IMR-90 (cell line): ENCODE results near the gene PRKN. TPM values are rescaled to one million over a fixed set of nuclear protein-coding genes. Genes with fewer than 3 reads are reported as not detected.

Experiments
- ATAC-seq: fragments of 200-7000 bp; cut with Tn5 transposase; 2 replicates; pipeline ENCODE4 v1.9.1; 2020; ENCODE audit warnings: low read depth, mild to moderate bottlenecking, moderate library complexity
- BruUV-seq: library from RNA; stranded (reverse); fragments of 400-500 nt; replicated peaks from 2 replicates; lab custom pipeline; 2021; lab: Mats Ljungman, UMichigan
- CTCF ChIA-PET: fragments of 300-600 bp; formaldehyde crosslinking; extraction: SDS; loops from one replicate; lab custom pipeline; 2021; ENCODE audit warnings: antibody characterized with exemption; lab: Yijun Ruan, JAX
- POLR2A ChIA-PET: fragments of 300-600 bp; sonication (Branson Sonifier 250); formaldehyde crosslinking; loops from one replicate; lab custom pipeline; 2022; ENCODE audit warnings: antibody characterized with exemption; ENCODE audit not compliant: unreplicated experiment; lab: Charles Lee
- DNase-seq: peaks from one replicate; pipeline ENCODE4 v3.0.0; 2013
- H2AFZ ChIP-seq: replicated peaks from 2 replicates; pipeline ENCODE3; 2013; ENCODE audit warnings: low read length, mild to moderate bottlenecking; ENCODE audit not compliant: poor library complexity
- H2AK5ac ChIP-seq: 2 replicates; pipeline ENCODE4 v1.6.1; 2013; ENCODE audit warnings: low read depth, low read length, inconsistent platforms
- H2AK9ac ChIP-seq: replicated peaks from 2 replicates; pipeline ENCODE3; 2013; ENCODE audit warnings: mild to moderate bottlenecking, low read depth, low read length, moderate library complexity; ENCODE audit not compliant: poor library complexity
- H2BK120ac ChIP-seq: 2 replicates; pipeline ENCODE4 v1.6.1; 2013; ENCODE audit warnings: low read depth, low read length, inconsistent platforms
- H2BK15ac ChIP-seq: 3 replicates; pipeline ENCODE4 v1.6.1; 2013; ENCODE audit warnings: low read depth, low read length, inconsistent platforms
- H2BK20ac ChIP-seq: 2 replicates; pipeline ENCODE4 v1.6.1; 2013; ENCODE audit warnings: low read depth, mild to moderate bottlenecking, inconsistent platforms, low read length, moderate library complexity
- H2BK5ac ChIP-seq: 2 replicates; pipeline ENCODE4 v1.6.1; 2013; ENCODE audit warnings: mild to moderate bottlenecking, low read depth, low read length, inconsistent platforms; ENCODE audit not compliant: poor library complexity, severe bottlenecking
- H3K14ac ChIP-seq: replicated peaks from 2 replicates; pipeline ENCODE4 v1.6.1; 2013; ENCODE audit warnings: low read depth, low read length, inconsistent platforms
- H3K18ac ChIP-seq: 2 replicates; pipeline ENCODE4 v1.6.1; 2013; ENCODE audit warnings: low read depth, low read length, control low read depth
- H3K23ac ChIP-seq: 2 replicates; pipeline ENCODE4 v1.6.1; 2013; ENCODE audit warnings: low read depth, low read length, inconsistent platforms
- H3K27ac ChIP-seq: 2 replicates; pipeline ENCODE4 v1.5.1; 2013; ENCODE audit warnings: mild to moderate bottlenecking, control low read depth, low read length; ENCODE audit not compliant: insufficient read depth
- H3K27me3 ChIP-seq: 2 replicates; pipeline ENCODE4 v1.6.1; 2013; ENCODE audit warnings: low read length; ENCODE audit not compliant: control insufficient read depth, insufficient read depth
- H3K36me3 ChIP-seq: 2 replicates; pipeline ENCODE4 v1.6.1; 2013; ENCODE audit warnings: low read length, mixed read lengths; ENCODE audit not compliant: control insufficient read depth, insufficient read depth
- H3K4ac ChIP-seq: 2 replicates; pipeline ENCODE4 v1.6.1; 2013; ENCODE audit warnings: low read depth, low read length, inconsistent platforms
- H3K4me1 ChIP-seq: 2 replicates; pipeline ENCODE4 v1.6.1; 2013; ENCODE audit warnings: low read length, mixed read lengths; ENCODE audit not compliant: control insufficient read depth, insufficient read depth
- H3K4me2 ChIP-seq: 2 replicates; pipeline ENCODE4 v1.6.1; 2013; ENCODE audit warnings: low read depth, mild to moderate bottlenecking, control low read depth, low read length, moderate library complexity
- H3K4me3 ChIP-seq: 2 replicates; pipeline ENCODE4 v1.5.1; 2013; ENCODE audit warnings: low read depth, mild to moderate bottlenecking, control low read depth, low read length, moderate library complexity; ENCODE audit not compliant: insufficient read depth
- H3K56ac ChIP-seq: 2 replicates; pipeline ENCODE4 v1.6.1; 2013; ENCODE audit warnings: low read length, inconsistent platforms; ENCODE audit not compliant: insufficient read depth; ENCODE audit errors: extremely low read depth
- H3K79me1 ChIP-seq, 2 experiments: 2 replicates each; pipeline ENCODE4 v1.6.1; 2013; ENCODE audit warnings: low read length in 2 of 2, inconsistent platforms in 1 of 2, low read depth in 1 of 2
- H3K9ac ChIP-seq: 2 replicates; pipeline ENCODE4 v1.6.1; 2013; ENCODE audit warnings: low read depth, low read length, control low read depth
- H3K9me1 ChIP-seq: 2 replicates; pipeline ENCODE4 v1.6.1; 2013; ENCODE audit warnings: low read length, inconsistent platforms; ENCODE audit not compliant: insufficient read depth
- H3K9me3 ChIP-seq: 2 replicates; pipeline ENCODE4 v1.6.1; 2013; ENCODE audit warnings: low read length; ENCODE audit not compliant: control insufficient read depth, insufficient read depth
- H4K20me1 ChIP-seq: 2 replicates; pipeline ENCODE4 v1.6.1; 2013; ENCODE audit warnings: low read length, inconsistent platforms; ENCODE audit not compliant: insufficient read depth
- H4K5ac ChIP-seq: 2 replicates; pipeline ENCODE4 v1.6.1; 2013; ENCODE audit warnings: mild to moderate bottlenecking, low read depth, low read length, control low read depth
- H4K8ac ChIP-seq, 2 experiments: 2 replicates each; pipeline ENCODE4 v1.6.1; 2013; ENCODE audit warnings: low read depth in 2 of 2, low read length in 2 of 2, control low read depth in 1 of 2, inconsistent platforms in 1 of 2
- H4K91ac ChIP-seq: 2 replicates; pipeline ENCODE4 v1.6.1; 2013; ENCODE audit warnings: low read depth, low read length, inconsistent platforms; ENCODE audit not compliant: insufficient read depth
- MAZ ChIP-seq: IDR thresholded peaks from 2 replicates; pipeline ENCODE4 v1.6.1; 2012; ENCODE audit warnings: low read depth, mild to moderate bottlenecking, low read length, improper control_type of control experiment, moderate library complexity, borderline replicate concordance
- WGBS, 2 experiments: methylation state at CpG; one replicate each; pipeline versions ENCODE4 v1.1.5 to v1.1.7; 2013; ENCODE audit warnings: missing lambda C conversion rate in 2 of 2; ENCODE audit not compliant: insufficient read length in 1 of 2; ENCODE audit errors: extremely low coverage in 2 of 2; 5-methylcytosine and 5-hydroxymethylcytosine counted together
- dilution Hi-C: fragments of 300-500 bp; cut with HindIII; formaldehyde crosslinking; loops from one replicate; pipeline ENCODE4 v1.14.3; 2018; ENCODE audit warnings: low sequenced_read_pairs; ENCODE audit not compliant: unreplicated experiment
- in situ Hi-C: fragments of 300-500 bp; cut with MboI; formaldehyde crosslinking; loops from 3 replicates; pipeline ENCODE4 v1.14.3; 2019; ENCODE audit warnings: low sequenced_read_pairs, inconsistent platforms, mixed read lengths
- intact Hi-C: fragments of 100-400 bp; cut with micrococcal nuclease; formaldehyde crosslinking; loops from 2 replicates; pipeline ENCODE4 v1.10.0; 2022
- polyA plus RNA-seq, 3 experiments: library from polyadenylated mRNA; depleted of rRNA; stranded (reverse); fragments of >200 nt; gene quantifications; 2 replicates each; pipeline ENCODE4 v1.2.3, GENCODE V29; 2012; ENCODE audit warnings: low replicate concordance in 1 of 3
- total RNA-seq: library from RNA; depleted of rRNA; stranded (reverse); fragments of >200 nt; gene quantifications from 2 replicates; pipeline ENCODE4 v1.2.3, GENCODE V29; 2012

Gene PRKN
- total and polyA plus RNA-seq, 2 of the 4 experiments (the other 2 are of a cell fraction) = 0.15 to 0.18 TPM

- H3K23ac ChIP-seq = no peak overlapping the region
- no peak overlapping the region for H4K8ac ChIP-seq
- no peak overlapping the region for H3K56ac ChIP-seq
- H3K4me1 ChIP-seq = no peaks in the 10 kb centered on the region
- DNase-seq (no peak), ATAC-seq (no peak)
- no peak overlapping the region for H2BK15ac ChIP-seq
- no peak overlapping the region for H2AFZ ChIP-seq
- no peak overlapping the region for H2AK9ac ChIP-seq
- no peaks in the 10 kb centered on the region for H4K20me1 ChIP-seq
- ChIA-PET CTCF (no interaction called here), POLR2A (no interaction called here)
- dilution Hi-C loops (no loop called here), intact Hi-C loops (no loop called here), in situ Hi-C loops (no loop called here)
- no peaks in the 10 kb centered on the region for H3K36me3 ChIP-seq
- no peak overlapping the region for H4K5ac ChIP-seq
- no peak for TF ChIP-seq MAZ
- H2BK5ac ChIP-seq = no peak overlapping the region
- no peak overlapping the region for H4K91ac ChIP-seq
- H3K9ac ChIP-seq = no peak overlapping the region
- no peak overlapping the region for H3K4ac ChIP-seq
- no peak overlapping the region for H3K14ac ChIP-seq
- no CpG with 5 or more reads among the region's 6 CpGs for WGBS, 2 experiments
- H3K4me2 ChIP-seq = no peak overlapping the region
- peaks cover 31% of the 10 kb centered on the region for H3K9me3 ChIP-seq
- H3K27me3 ChIP-seq = no peaks in the 10 kb centered on the region
- H3K79me1 ChIP-seq = no peaks in the 10 kb centered on the region
- no peak overlapping the region for H3K27ac ChIP-seq
- no peak overlapping the region for H2AK5ac ChIP-seq
- no TSS peak for BruUV-seq
- no peak overlapping the region for H3K4me3 ChIP-seq
- H3K18ac ChIP-seq = no peak overlapping the region
- no peak overlapping the region for H2BK120ac ChIP-seq
- H3K9me1 ChIP-seq = no peaks in the 10 kb centered on the region
- no peak overlapping the region for H2BK20ac ChIP-seq
Measured at GRCh38 chr6:161684731-161685475, 1042.7 kb downstream of the PRKN start.
